IPS-15b (cell line): Measurements from ENCODE around the gene MPST.

Source experiments
- H3K27me3 ChIP-seq: one replicate; pipeline ENCODE4 v1.6.1; 2013; ENCODE audit warnings: low read length; ENCODE audit not compliant: control insufficient read depth, insufficient read depth
- H3K36me3 ChIP-seq: one replicate; pipeline ENCODE4 v1.6.1; 2013; ENCODE audit warnings: low read length; ENCODE audit not compliant: control insufficient read depth, insufficient read depth
- H3K4me1 ChIP-seq: one replicate; pipeline ENCODE4 v1.6.1; 2013; ENCODE audit warnings: mild to moderate bottlenecking, low read length; ENCODE audit not compliant: control insufficient read depth, insufficient read depth
- H3K4me3 ChIP-seq: one replicate; pipeline ENCODE4 v1.5.1; 2013; ENCODE audit warnings: low read depth, low read length
- H3K9ac ChIP-seq: one replicate; pipeline ENCODE4 v1.6.1; 2013; ENCODE audit warnings: low read depth, mild to moderate bottlenecking, low read length
- H3K9me3 ChIP-seq: one replicate; pipeline ENCODE4 v1.6.1; 2013; ENCODE audit warnings: mild to moderate bottlenecking, low read length; ENCODE audit not compliant: control insufficient read depth, insufficient read depth

The MPST gene

DNA sequence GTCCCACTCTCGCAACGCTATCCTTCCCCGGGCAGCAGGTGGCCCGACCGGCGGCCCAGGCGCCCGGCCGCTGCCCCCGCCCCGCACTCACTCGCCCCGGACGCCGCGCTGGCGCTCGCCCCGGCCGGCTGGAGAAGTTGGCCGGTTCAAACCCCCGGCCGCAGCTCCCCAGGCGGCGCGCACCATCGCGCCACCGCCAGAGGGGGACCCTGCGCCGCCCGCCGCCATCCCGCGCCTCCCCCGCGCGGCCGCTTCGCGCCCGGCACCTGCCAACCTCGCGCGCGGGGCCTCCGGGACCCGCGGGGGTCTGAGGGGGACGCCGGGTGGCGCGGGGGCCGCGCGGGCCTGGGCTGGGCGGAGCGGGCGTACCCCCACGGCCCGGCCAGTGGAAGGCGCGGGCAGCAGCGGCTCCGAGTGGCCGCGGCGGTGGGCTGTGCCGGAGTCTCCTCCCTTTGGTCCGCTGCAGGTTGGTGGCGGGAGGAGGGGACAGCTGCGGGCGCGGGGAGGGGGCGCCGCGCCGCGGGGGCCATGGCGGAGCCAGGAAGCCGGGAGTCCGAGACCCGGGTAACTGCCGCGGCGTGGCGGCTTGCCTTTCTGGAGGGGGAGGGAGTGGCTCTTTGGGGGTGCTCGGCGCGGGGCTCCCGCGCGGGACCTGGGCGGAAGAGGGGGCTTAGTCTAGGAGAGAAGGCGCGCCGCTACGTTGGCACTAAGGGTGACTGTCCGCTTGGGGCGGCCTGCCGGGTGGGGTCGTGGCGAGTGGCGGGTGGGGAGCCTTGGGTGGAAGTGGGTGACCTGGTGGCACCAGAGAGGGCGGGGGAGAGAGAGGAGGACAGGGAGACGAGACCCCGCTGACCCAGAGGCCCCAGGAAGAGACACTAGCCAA is at the start of gene MPST, which contains the start of gene TST:
MPST (plus strand) TSS at position 434 of the 883 bp plus-strand sequence; CDS start at position 529, 95 bp downstream.
TST (minus strand) TSS at position 139 of the 883 bp plus-strand sequence. CDS start 715 bp downstream, outside the sequence.
- Histone ChIP-seq H3K36me3 (peaks cover 9% of the 10 kb centered on the region), H3K27me3 (no peaks in the 10 kb centered on the region), H3K4me3 (peak within 1 kb of the TSS; percentile 68), H3K9ac (peak within 1 kb of the TSS; percentile 79), H3K9me3 (no peaks in the 10 kb centered on the region), H3K4me1 (no peaks in the 10 kb centered on the region)

GRCh38 chr22:36971341-36972125 is 48.0 kb upstream of the MPST start:
- H3K4me1 ChIP-seq: no peaks in the 10 kb centered on the region

GRCh38 chr22:36976606-36977005 is 42.9 kb upstream of the MPST start:
- Histone ChIP-seq H3K4me1 (no peaks in the 10 kb centered on the region), H3K4me3 (no peak overlapping the region), H3K27me3 (no peaks in the 10 kb centered on the region), H3K9me3 (no peaks in the 10 kb centered on the region), H3K36me3 (no peaks in the 10 kb centered on the region), H3K9ac (no peak overlapping the region)

More at GRCh38 chr22:36971341-36972125, 48.0 kb upstream of the MPST start:
- Histone ChIP-seq H3K9me3 (no peaks in the 10 kb centered on the region), H3K9ac (no peak overlapping the region), H3K4me3 (no peak overlapping the region), H3K36me3 (no peaks in the 10 kb centered on the region), H3K27me3 (no peaks in the 10 kb centered on the region)

DNA sequence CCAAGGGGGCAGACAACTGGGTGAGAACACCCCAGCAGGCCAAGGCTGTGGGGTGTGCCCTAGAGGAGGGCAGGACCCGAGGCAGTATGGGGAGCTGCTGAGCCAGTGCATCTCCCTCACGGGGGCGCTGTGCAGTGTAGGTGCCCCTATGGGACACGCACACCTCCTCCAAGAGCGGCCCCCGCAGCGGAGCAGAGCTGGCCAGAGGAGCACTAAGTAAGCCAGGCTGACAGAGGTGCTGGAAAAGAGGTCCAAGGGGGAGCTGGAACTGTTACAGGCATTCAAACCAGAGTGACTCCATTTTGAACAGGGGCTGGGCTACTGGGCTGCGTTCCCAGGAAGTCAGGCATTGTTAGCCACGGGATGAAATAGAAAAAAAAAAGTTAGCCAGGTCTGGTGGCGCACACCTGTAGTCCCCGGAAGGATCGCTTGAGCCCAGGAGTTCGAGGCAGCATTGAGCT is 42.1 kb upstream of the MPST start:
- Histone ChIP-seq H3K36me3 (no peaks in the 10 kb centered on the region), H3K9me3 (no peaks in the 10 kb centered on the region), H3K9ac (no peak overlapping the region), H3K4me3 (peak overlapping the region; percentile 40), H3K27me3 (no peaks in the 10 kb centered on the region), H3K4me1 (no peaks in the 10 kb centered on the region)

- Histone ChIP-seq H3K36me3 (no peaks in the 10 kb centered on the region), H3K9ac (no peak overlapping the region), H3K4me1 (no peaks in the 10 kb centered on the region), H3K9me3 (no peaks in the 10 kb centered on the region), H3K4me3 (peak overlapping the region; percentile 40), H3K27me3 (no peaks in the 10 kb centered on the region)
Measured at GRCh38 chr22:36977947-36978660, 41.4 kb upstream of the MPST start.

- Histone ChIP-seq H3K36me3 (no peaks in the 10 kb centered on the region), H3K4me3 (no peak overlapping the region), H3K9me3 (no peaks in the 10 kb centered on the region), H3K27me3 (no peaks in the 10 kb centered on the region), H3K4me1 (no peaks in the 10 kb centered on the region), H3K9ac (no peak overlapping the region)
Measured at GRCh38 chr22:36979016-36979910, 40.3 kb upstream of the MPST start.

- H3K4me1 ChIP-seq: no peaks in the 10 kb centered on the region
- no peak overlapping the region for H3K9ac ChIP-seq
- H3K27me3 ChIP-seq: no peaks in the 10 kb centered on the region
- no peak overlapping the region for H3K4me3 ChIP-seq
- no peaks in the 10 kb centered on the region for H3K9me3 ChIP-seq
- H3K36me3 ChIP-seq: no peaks in the 10 kb centered on the region
Measured at GRCh38 chr22:36981247-36981775, 38.2 kb upstream of the MPST start.

DNA sequence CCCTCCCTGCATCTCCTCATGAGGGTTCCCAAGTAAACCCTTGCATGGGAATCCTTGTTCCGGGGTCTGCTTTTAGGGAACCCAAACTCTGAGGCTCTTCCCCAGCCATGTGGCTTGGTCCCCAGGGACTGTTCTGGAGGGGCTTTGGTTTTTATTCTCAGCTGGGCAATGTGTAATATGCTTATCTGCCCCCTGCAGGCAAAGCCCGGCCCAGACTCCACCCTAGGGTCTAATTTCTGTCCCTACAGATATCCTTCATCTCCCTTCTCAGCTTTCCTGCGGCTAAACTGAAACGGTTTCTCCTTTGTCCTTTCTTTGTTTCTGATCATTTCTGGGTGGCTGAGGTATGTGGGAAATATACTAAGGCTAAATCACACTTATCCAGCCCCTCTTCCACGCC is 37.4 kb upstream of the MPST start:
- H3K9me3 ChIP-seq: peaks cover 6% of the 10 kb centered on the region
- H3K9ac ChIP-seq: no peak overlapping the region
- no peak overlapping the region for H3K4me3 ChIP-seq
- no peaks in the 10 kb centered on the region for H3K4me1 ChIP-seq
- no peaks in the 10 kb centered on the region for H3K27me3 ChIP-seq
- no peaks in the 10 kb centered on the region for H3K36me3 ChIP-seq

DNA sequence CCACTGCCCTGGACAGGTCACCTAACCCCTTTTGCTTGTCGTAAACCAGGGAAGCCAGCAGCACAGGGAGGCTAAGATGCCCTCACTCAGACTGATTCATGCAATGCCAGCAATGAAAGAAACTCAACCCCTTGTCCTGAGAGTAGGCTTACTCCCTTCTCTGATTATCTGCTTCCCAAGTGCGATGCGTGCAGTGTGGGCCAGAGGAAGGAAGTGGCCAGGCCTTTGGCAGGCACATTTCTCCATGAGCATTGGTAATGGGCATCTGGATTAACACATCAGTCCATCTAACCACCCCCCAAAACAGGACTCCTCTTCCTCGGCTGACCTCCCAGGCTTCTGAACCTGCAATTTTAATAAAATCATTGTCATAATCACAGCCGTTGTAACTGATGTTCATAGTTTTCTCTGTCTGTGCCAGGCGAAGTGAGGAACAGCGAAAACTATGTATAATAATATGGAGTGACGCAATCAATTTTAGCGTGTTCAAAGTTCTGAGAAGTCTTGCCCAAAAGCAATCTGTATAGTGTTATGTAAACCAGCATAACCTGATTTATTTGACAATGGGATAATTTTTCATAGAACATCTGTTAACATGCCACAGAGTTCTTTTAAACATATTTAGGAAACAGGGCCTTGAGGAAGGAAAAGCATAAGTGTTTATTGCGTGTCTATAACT is 34.2 kb upstream of the MPST start:
- Histone ChIP-seq H3K9me3 (peaks cover 6% of the 10 kb centered on the region), H3K27me3 (peaks cover 2% of the 10 kb centered on the region)

GRCh38 chr22:36986242-36986821 is 33.2 kb upstream of the MPST start:
- Histone ChIP-seq H3K4me3 (no peak overlapping the region), H3K27me3 (peaks cover 2% of the 10 kb centered on the region), H3K9me3 (peaks cover 6% of the 10 kb centered on the region), H3K4me1 (no peaks in the 10 kb centered on the region), H3K9ac (no peak overlapping the region), H3K36me3 (no peaks in the 10 kb centered on the region)

More for the DNA sequence above, 34.2 kb upstream of the MPST start:
- no peaks in the 10 kb centered on the region for H3K36me3 ChIP-seq
- no peaks in the 10 kb centered on the region for H3K4me1 ChIP-seq
- H3K4me3 ChIP-seq: no peak overlapping the region
- H3K9ac ChIP-seq: no peak overlapping the region
